HepG2 (cell line): ENCODE data around the gene EDAR. TPM values are rescaled to one million over a fixed set of nuclear protein-coding genes. Genes with fewer than 3 reads are reported as not detected.

Experiments used
- EP300 ChIP-seq, 3 experiments: sonication (generic) in 1 of 3; formaldehyde crosslinking in 1 of 3; IDR thresholded peaks; 2 replicates each; pipeline versions ENCODE4 v1.5.1 to v1.6.1; 2011 to 2020; ENCODE audit warnings: low read depth in 2 of 3, low read length in 2 of 3, borderline replicate concordance in 1 of 3, improper control_type of control experiment in 1 of 3, mild to moderate bottlenecking in 1 of 3, missing genetic modification reagents in 1 of 3, moderate library complexity in 1 of 3
- HMGA1 ChIP-seq: sonication (generic); formaldehyde crosslinking; conservative IDR thresholded peaks from 2 replicates; pipeline ENCODE4 v1.4.0; 2020; ENCODE audit warnings: missing genetic modification reagents
- HNF4A ChIP-seq: sonication (generic); formaldehyde crosslinking; IDR thresholded peaks from 2 replicates; pipeline ENCODE4 v1.4.0; 2020; ENCODE audit warnings: missing genetic modification reagents
- HOXA3 ChIP-seq: sonication (generic); formaldehyde crosslinking; IDR thresholded peaks from 2 replicates; pipeline ENCODE4 v1.5.0; 2020; ENCODE audit warnings: missing genetic modification reagents
- KDM1A ChIP-seq: IDR thresholded peaks from 2 replicates; pipeline ENCODE4 v1.6.1; 2016; ENCODE audit warnings: missing compliant biosample characterization
- MIER2 ChIP-seq: IDR thresholded peaks from 2 replicates; pipeline ENCODE4 v1.6.1; 2016; ENCODE audit warnings: missing biosample characterization, missing genetic modification reagents
- PBX3 ChIP-seq: sonication (generic); formaldehyde crosslinking; IDR thresholded peaks from 2 replicates; pipeline ENCODE4 v1.8.1; 2023; ENCODE audit warnings: missing genetic modification reagents, inconsistent platforms, borderline replicate concordance
- PCBP1 ChIP-seq: fragments of 200-400 bp; formaldehyde crosslinking; IDR thresholded peaks from 2 replicates; pipeline ENCODE4 v1.6.1; 2017; ENCODE audit warnings: mild to moderate bottlenecking, low read depth, low read length, borderline replicate concordance
- POGK ChIP-seq: sonication (generic); formaldehyde crosslinking; conservative IDR thresholded peaks from 2 replicates; pipeline ENCODE4 v1.8.0; 2022; ENCODE audit warnings: mild to moderate bottlenecking, moderate library complexity, missing genetic modification reagents
- POLR2A ChIP-seq, 2 experiments: IDR thresholded peaks; 2 replicates each; pipeline ENCODE4 v1.6.1; 2011; ENCODE audit warnings: low read depth in 2 of 2, low read length in 2 of 2, mild to moderate bottlenecking in 1 of 2, moderate library complexity in 1 of 2; ENCODE audit not compliant: insufficient read depth in 1 of 2
- RAD21 ChIP-seq: fragments of 450-650 bp; formaldehyde crosslinking; IDR thresholded peaks from 2 replicates; pipeline ENCODE4 v1.5.0; 2020; ENCODE audit warnings: mild to moderate bottlenecking
- SMAD9 ChIP-seq: sonication (generic); formaldehyde crosslinking; IDR thresholded peaks from 2 replicates; pipeline ENCODE4 v1.5.1; 2020; ENCODE audit warnings: mild to moderate bottlenecking, missing genetic modification reagents
- ZBTB33 ChIP-seq: sonication (generic); formaldehyde crosslinking; IDR thresholded peaks from 2 replicates; pipeline ENCODE4 v1.4.0; 2020; ENCODE audit warnings: missing genetic modification reagents
- ZBTB34 ChIP-seq: sonication (generic); formaldehyde crosslinking; IDR thresholded peaks from 2 replicates; pipeline ENCODE4 v1.8.0; 2022; ENCODE audit warnings: mild to moderate bottlenecking, missing genetic modification reagents
- ZNF280B ChIP-seq: sonication (generic); formaldehyde crosslinking; IDR thresholded peaks from 2 replicates; pipeline ENCODE4 v1.5.0; 2020; ENCODE audit warnings: missing genetic modification reagents, mild to moderate bottlenecking, borderline replicate concordance
- ZNF30 ChIP-seq: sonication (generic); formaldehyde crosslinking; IDR thresholded peaks from 2 replicates; pipeline ENCODE4 v1.5.0; 2020; ENCODE audit warnings: mild to moderate bottlenecking, missing genetic modification reagents
- ZNF331 ChIP-seq: sonication (generic); formaldehyde crosslinking; IDR thresholded peaks from 2 replicates; pipeline ENCODE4 v1.4.0; 2020; ENCODE audit warnings: missing genetic modification reagents
- ZNF792 ChIP-seq: IDR thresholded peaks from 2 replicates; pipeline ENCODE4 v1.6.1; 2016
- polyA plus RNA-seq, 8 experiments: library from polyadenylated mRNA; depleted of rRNA in 3 of 8; stranded (reverse) in 7 of 8; unstranded in 1 of 8; fragments of >200 nt; fragmentation: Illumina TruSeq in 4 of 8; extraction: Trizol in 4 of 8; gene quantifications; 2 replicates each; pipeline versions ENCODE4 v1.2.1 to v1.2.3, GENCODE V29; 2011 to 2016; ENCODE audit warnings: low read depth in 4 of 8, missing spikeins in 1 of 8, mixed read lengths in 1 of 8; ENCODE audit not compliant: insufficient read depth in 1 of 8
- total RNA-seq, 5 experiments: library from RNA; depleted of rRNA; stranded (reverse); fragments of >200 nt; fragmentation: Illumina TruSeq; extraction: Trizol; gene quantifications; 2 replicates each; pipeline ENCODE4 v1.2.3, GENCODE V29; 2016; ENCODE audit warnings: low read depth in 1 of 5

The EDAR gene
- total and polyA plus RNA-seq, 2 of the 13 experiments (the other 11 are each of a cell fraction or from before 2014, with no cell fraction given), result not detected

- TF ChIP-seq HOXA3 (CRISPR knock-in tag) (peak; percentile 55; the same call in 1 of the 2 replicates), POGK (CRISPR knock-in tag) (no peak), ZNF280B (CRISPR knock-in tag) (peak; percentile 63; the same call in 1 of the 2 replicates), ZBTB34 (CRISPR knock-in tag) (peak; percentile 36; the same call in 1 of the 2 replicates), EP300 (IDR thresholded peaks at IDR 0.05; ENCODE audit: low read depth in 2 of 2, low read length in 2 of 2) (0 out of 4 replicates have a peak, but pooled peaks of 1 of the 2 experiments have one; percentile 14), EP300 (CRISPR knock-in tag; IDR thresholded peaks at IDR 0.05; ENCODE audit: borderline replicate concordance) (no peak), ZBTB33 (CRISPR knock-in tag) (peak; percentile 88), PCBP1 (0 out of 2 replicates have a peak, but pooled peaks have one; percentile 41), ZNF331 (0 out of 2 replicates have a peak, but pooled peaks have one; percentile 22), MIER2 (CRISPR knock-in tag) (peak; percentile 13; the same call in 1 of the 2 replicates), POLR2A (IDR thresholded peaks at IDR 0.05; ENCODE audit: insufficient read depth in 1 of 2, low read depth in 2 of 2, low read length in 2 of 2) (no peak), KDM1A (CRISPR knock-in tag) (no peak), ZNF30 (no peak), SMAD9 (CRISPR knock-in tag) (no peak), HMGA1 (CRISPR knock-in tag) (no peak), ZNF792 (CRISPR knock-in tag) (0 out of 2 replicates have a peak, but pooled peaks have one; percentile 24), PBX3 (CRISPR knock-in tag) (no peak), RAD21 (CRISPR knock-in tag) (peak; percentile 53; the same call in 1 of the 2 replicates), HNF4A (peak; percentile 88)
Measured at GRCh38 chr2:108944601-108945331, 44.3 kb downstream of the EDAR start (continued).
